Measurements from ENCODE around the gene TBC1D16. TPM values are rescaled to one million over a fixed set of nuclear protein-coding genes. Genes with fewer than 3 reads are reported as not detected.

Gene TBC1D16
- total and polyA plus RNA-seq, 10 of the 15 experiments (the other 5 are each of a cell fraction or from before 2014, with no cell fraction given), result 0.01 to 0.13 (median 0.06) TPM; not detected in 3

- Histone ChIP-seq H4K20me1 (ENCODE audit: control insufficient read depth, insufficient read depth) (no peaks in the 10 kb centered on the region), H3K9ac (ENCODE audit: control insufficient read depth, insufficient read depth, low read length) (no peak overlapping the region), H3K27ac (ENCODE audit: control insufficient read depth, insufficient read depth) (no peak overlapping the region), H3K4me3 (no peak overlapping the region), H3K4me2 (ENCODE audit: control insufficient read depth, insufficient read depth) (no peak overlapping the region), H3K4me1 (ENCODE audit: control insufficient read depth, insufficient read depth, low read length) (no peaks in the 10 kb centered on the region), H2AFZ (ENCODE audit: control insufficient read depth, low read depth, low read length) (no peak overlapping the region), H3K36me3 (ENCODE audit: control insufficient read depth in 2 of 2, insufficient read depth in 2 of 2, low read length in 1 of 2) (no peaks in the 10 kb centered on the region), H3K27me3 (replicated peaks in 1 of 2; ENCODE audit: control insufficient read depth in 2 of 2, insufficient read depth in 2 of 2, low read length in 1 of 2) (no peaks in the 10 kb centered on the region), H3K9me3 (replicated peaks; ENCODE audit: control insufficient read depth, insufficient read depth, low read length) (no peaks in the 10 kb centered on the region), H3K79me2 (ENCODE audit: control insufficient read depth, insufficient read depth, low read length) (no peaks in the 10 kb centered on the region)
- WGBS (ENCODE audit: insufficient coverage, insufficient replicate concordance, low lambda C conversion rate, missing lambda C conversion rate), result 38% methylated on average over 9 of the region's 9 CpGs
- intact Hi-C loops (cut with micrococcal nuclease; ENCODE audit: unreplicated experiment) (no loop called here), in situ Hi-C loops (cut with MboI) (no loop called here)
- DNase-seq (ENCODE audit: low read depth, low spot score) (no peak), ATAC-seq (no peak), FAIRE-seq (no peak)
- TF ChIP-seq EGR1 (IDR thresholded peaks at IDR 0.05; ENCODE audit: borderline replicate concordance in 1 of 2, low read depth in 2 of 2, low read length in 2 of 2), result no peak
- TF ChIP-seq PBX3 (IDR thresholded peaks at IDR 0.05; ENCODE audit: insufficient replicate concordance, low read depth, low read length), result no peak
- TF ChIP-seq FOS (IDR thresholded peaks at IDR 0.05; ENCODE audit: borderline replicate concordance, extremely low read depth, insufficient read length), result no peak
- TF ChIP-seq SRF (IDR thresholded peaks at IDR 0.05; ENCODE audit: low read depth in 2 of 2, low read length in 2 of 2), result no peak
- TF ChIP-seq RFX5 (IDR thresholded peaks at IDR 0.05; ENCODE audit: low read depth, low read length), result no peak
- TF ChIP-seq SMAD5 (IDR thresholded peaks at IDR 0.05; ENCODE audit: low read depth), result no peak
- TF ChIP-seq SIX5 (IDR thresholded peaks at IDR 0.05; ENCODE audit: low read depth, low read length, severe bottlenecking), result no peak
- no peak for TF ChIP-seq RB1 (IDR thresholded peaks at IDR 0.05; ENCODE audit: borderline replicate concordance)
- no peak for TF ChIP-seq CEBPZ (IDR thresholded peaks at IDR 0.05; ENCODE audit: low read depth, low read length)
- no peak for TF ChIP-seq STAT1 (conservative IDR thresholded peaks at IDR 0.05)
- no peak for TF ChIP-seq BHLHE40 (IDR thresholded peaks at IDR 0.05; ENCODE audit: borderline replicate concordance in 1 of 2, low read depth in 2 of 2, low read length in 1 of 2)
- no peak for TF ChIP-seq POLR2AphosphoS2 (IDR thresholded peaks at IDR 0.05; ENCODE audit: low read depth, low read length)
- TF ChIP-seq EED (IDR thresholded peaks at IDR 0.05; ENCODE audit: low read depth), result no peak
- TF ChIP-seq HDAC2 (IDR thresholded peaks at IDR 0.05), result no peak
- TF ChIP-seq HDGF (IDR thresholded peaks at IDR 0.05), result no peak
- RAD21 ChIA-PET (ENCODE audit: unreplicated experiment), result no interaction called here
- SMC1A ChIA-PET (ENCODE audit: uncharacterized antibody, unreplicated experiment), result interaction anchor here (1.5 kb wide), 1 partner anchor 57 kb away, joined by 4 read pairs; no protein-coding TSS in a partner anchor
- CTCF ChIA-PET, result no interaction called here
- BruUV-seq (replicated peaks), result no TSS peak
- POLR2A ChIA-PET, result no interaction called here
These were observed 122.2 kb downstream of the TBC1D16 start for GRCh38 chr17:79913451-79913850.

All from GM12878 (cell line).